Subcutaneous adipose tissue (tissue), 4 donors: ENCODE results near the gene ZNF69. TPM values are rescaled to one million over a fixed set of nuclear protein-coding genes. Genes with fewer than 3 reads are reported as not detected.

Source experiments
- CTCF ChIP-seq: fragments of 450-650 bp; IDR thresholded peaks from one replicate; pipeline ENCODE4 v1.5.1; 2016; ENCODE audit warnings: low read depth, mild to moderate bottlenecking, control low read depth, antibody characterized with exemption, moderate library complexity
- total RNA-seq, 4 donors: library from RNA; depleted of rRNA; stranded (reverse); fragments of >200 nt; gene quantifications; one replicate each; pipeline ENCODE4 v1.1.0, GENCODE V29; 2016

The ZNF69 gene
- total RNA-seq, 4 donors from 2014 or later = 10.3 to 23.5 (median 11.8) TPM

- no peak for TF ChIP-seq CTCF
Observed at GRCh38 chr19:11860721-11861120, 26.9 kb upstream of the ZNF69 start.

DNA sequence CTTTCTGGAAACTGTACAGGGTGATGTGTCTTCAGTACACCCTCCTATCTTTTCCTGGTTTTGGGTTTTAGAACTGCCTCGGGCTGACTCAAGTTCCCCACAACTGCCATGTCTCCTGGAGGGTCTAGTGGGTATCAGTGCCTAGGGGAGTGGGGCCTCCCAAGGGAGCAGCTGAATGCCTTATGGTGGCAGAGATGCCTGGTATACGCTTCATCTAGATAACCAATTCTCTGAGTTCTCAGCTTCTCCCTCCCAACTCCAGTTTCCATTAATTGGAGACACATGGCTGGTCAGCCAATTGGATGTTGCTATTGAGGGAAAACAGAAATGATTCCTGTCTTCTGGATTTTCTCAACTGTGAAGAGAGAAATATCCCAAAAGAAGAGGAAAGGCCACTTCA lies 26.3 kb upstream of the ZNF69 start:
- no peak for TF ChIP-seq CTCF

DNA sequence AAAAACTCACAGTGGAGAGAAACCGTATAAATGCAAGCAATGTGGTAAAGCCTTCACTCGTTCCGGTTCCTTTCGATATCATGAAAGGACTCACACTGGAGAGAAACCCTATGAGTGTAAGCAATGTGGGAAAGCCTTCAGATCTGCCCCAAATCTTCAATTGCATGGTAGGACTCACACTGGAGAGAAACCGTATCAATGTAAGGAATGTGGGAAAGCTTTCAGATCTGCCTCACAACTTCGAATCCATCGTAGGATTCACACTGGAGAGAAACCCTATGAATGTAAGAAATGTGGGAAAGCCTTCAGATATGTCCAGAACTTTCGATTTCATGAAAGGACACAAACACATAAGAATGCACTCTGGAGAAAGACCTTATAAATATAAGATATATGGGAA lies 19.4 kb upstream of the ZNF69 start:
- no peak for TF ChIP-seq CTCF

DNA sequence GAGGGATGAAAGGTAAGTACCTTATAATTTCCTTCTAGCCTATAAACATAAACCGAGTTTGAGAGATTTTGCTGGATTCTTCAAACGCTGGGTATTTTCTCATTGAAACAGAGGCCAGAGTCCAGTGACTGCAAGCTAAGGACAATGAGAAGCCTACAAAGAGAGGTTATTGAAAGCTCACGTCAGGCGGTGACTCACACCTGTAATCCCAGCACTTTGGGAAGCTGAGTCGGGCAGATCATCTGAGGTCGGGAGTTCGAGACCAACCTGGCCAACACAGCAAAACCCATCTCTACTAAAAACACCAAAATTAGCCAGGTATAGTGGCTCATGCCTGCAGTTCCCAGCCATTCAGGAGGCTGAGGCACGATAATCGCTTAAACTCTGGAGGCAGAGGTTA lies 15.0 kb upstream of the ZNF69 start:
- no peak for TF ChIP-seq CTCF

DNA sequence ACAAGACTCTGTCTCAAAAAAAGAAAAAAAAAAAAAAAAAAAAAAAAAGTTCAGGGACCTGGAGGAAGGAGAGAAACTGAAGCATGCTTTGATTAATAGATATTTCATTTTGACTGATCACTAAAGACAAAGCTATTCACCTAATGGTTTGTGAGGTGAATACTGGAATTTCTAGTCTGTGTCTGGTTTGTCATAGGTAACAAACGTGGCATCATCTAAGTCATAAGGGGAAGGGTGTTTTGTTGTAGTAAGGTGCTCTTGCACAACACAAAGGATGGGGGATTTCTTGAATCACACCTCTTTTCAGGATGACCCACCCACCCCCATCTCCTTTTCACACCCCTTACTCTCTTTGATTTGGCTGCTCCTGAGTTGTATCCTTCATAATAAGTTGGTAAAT lies 13.8 kb upstream of the ZNF69 start:
- TF ChIP-seq CTCF = no peak

GRCh38 chr19:11880598-11880997 lies 7.0 kb upstream of the ZNF69 start:
- TF ChIP-seq CTCF = no peak

GRCh38 chr19:11881151-11881800 lies 6.3 kb upstream of the ZNF69 start:
- no peak for TF ChIP-seq CTCF
